IPS DF 4.7 (cell line): ENCODE measurements around the gene MOB3C.

Experiments used
- DNase-seq: peaks from one replicate; pipeline ENCODE4 v3.0.0-alpha.2; 2013; ENCODE audit warnings: low spot score; ENCODE audit errors: extremely low read depth

Gene MOB3C

DNA sequence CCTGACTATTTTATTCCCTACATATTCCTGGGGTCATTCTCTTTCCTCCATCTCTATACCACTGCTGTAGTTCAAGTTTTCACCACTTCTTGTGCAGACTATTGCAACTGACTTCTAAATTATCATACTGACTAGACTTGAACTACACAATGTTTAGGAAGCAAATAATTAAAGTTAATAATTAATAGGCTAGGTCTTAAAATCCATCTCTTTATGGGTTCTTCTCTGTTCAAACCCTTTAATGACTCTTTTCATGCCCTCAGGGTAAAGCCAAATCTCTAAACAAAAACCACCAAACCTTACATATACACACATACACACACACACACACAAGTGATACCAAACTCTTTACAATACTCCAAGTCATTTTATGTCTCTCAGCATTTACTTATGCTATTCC is 22.3 kb upstream of the MOB3C start:
- no peak for DNase-seq

DNA sequence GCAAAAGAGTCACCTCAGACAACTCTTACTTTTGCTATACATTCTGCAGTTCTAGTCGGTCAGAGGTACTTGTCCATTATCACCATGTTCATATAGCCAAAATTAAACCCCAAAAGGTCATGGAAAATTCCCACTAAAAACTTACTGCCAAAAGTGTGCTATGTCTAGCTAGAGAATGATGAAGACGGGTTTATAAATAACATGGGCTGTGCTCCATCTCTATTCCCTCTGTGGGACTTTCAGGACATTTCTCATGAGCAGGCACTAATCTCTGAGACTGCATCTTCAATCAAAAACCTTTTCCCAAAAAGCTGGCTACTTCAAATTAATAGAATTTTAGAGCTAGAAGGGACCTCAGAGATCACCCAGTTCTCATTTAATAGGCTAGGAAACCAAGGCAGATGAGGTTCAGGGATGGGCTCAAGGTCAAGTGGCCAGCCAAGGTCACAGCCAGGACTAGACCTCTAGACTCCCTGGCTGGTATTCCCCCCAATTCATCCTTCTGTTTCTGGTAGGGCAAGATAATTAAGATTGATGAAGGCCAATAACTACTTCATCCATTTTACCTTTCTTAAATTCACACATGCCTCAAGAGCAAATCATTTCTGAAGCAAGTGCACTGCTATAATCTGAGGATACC is 21.0 kb upstream of the MOB3C start:
- no peak for DNase-seq

DNA sequence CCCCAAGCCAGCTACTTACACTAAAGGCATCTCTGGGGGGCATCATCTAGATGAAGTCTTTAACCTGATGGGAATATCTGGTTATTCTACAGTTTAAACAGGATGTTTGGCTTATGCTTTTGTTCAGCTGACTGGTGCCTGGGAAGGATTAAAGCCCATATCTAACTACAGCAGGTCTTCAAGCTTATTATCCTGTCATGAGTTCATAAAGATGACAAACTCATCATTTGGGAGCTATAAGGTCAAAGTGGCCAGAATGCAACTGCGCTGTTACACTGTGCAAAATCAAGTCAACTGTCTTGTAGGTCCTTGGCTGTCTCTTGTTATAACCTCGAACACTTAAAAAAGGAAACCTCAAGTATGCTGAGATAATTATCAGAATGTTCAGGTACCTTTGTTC is 18.6 kb upstream of the MOB3C start:
- no peak for DNase-seq

DNA sequence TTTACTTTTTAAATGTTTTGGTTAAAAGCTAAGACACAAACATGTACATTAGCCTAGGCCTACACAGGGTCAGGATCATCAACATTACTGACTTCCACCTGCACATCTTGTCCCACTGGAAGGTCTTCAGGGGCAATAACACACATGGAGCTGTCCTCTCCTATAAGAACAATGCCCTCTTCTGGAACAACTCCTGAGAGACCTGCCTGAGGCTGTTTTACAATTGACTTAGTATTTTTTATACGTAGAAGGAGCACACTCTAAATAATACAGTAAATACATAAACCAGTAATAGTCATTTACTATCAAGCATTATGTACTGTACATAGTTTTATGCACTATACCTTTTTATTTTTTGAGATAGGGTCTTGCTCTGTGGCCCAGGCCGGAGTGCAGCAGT is 14.1 kb upstream of the MOB3C start:
- DNase-seq, result no peak

DNA sequence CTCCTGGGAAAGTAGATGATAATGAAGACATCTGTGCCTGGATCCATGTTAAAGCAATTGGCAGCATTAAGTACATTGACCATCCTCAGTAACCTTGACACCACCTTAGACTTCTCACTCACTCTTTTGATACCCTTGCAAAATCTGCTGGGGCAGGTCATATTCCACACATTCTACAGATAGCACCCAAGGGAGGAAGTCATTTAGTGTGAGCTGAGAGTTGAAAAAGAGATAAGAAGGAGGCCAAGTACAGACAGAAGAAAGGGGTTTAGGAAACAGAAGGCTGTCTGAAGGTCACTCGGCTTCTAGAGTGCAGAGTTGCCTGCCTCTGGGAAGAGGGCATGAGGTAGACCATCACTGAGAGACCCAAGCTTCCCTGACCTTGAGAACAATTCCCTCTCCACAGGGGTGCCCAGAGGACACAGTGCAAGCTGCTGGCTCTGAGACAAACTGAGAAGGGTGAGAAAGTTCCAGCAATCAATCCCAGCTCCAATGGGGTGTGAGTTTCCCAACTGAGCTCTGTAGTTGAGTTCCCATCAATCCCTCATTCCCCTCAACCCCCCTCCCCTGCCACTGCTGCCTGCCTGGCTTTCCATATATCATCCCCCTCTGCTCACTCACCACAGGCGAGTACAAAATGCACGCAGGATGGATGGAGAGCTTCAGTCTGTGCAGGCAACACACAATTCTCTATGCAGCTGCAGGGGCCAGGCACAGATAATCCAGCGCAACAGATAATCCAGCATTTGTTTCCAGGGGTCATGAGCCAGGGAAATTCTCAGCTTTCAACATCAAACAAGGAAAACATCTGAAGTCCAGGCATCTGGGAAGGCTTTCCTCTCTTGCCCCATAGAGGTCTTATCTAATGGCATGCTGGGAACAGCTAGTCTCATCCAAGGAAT is 7.4 kb upstream of the MOB3C start:
- DNase-seq, result no peak

DNA sequence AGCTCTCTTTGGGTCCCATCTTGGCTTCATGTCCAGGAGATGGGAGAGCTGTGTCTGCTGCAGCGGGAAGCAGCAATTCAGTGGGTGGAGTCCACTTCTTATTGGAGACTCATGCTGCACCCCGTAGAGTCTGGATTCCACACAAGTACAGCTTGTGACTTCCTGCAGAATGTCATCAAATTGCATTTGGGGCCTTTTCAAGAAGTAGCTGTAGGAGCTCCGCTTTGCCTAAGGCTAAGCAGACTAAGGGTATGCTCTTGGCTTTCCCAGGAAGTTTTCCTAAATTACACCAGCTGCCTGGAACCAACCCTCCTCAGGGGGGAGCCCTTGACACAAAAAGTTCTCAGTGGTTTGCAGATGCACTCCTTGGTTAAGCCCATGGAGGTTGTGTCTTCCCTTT is 5.7 kb upstream of the MOB3C start:
- no peak for DNase-seq

DNA sequence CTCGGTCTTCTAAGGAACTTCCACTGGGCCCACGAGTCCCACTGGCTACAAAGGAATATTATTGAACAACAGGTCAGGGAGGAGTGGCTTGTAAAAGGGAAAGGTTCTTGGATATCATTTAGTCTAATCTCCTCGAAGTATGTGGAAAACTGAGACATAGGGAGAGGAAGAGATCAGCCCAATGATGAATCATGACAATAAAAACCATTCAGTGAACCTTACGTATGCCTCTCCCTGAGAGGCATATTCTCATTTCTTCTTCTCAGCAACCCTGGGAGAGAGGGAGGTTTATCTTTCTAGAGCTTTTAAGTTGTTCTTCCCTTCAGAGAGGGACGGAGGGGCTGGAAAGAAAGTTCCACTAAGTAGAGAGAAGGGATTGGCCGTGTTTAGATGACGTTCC is 5.3 kb upstream of the MOB3C start:
- DNase-seq, result no peak

DNA sequence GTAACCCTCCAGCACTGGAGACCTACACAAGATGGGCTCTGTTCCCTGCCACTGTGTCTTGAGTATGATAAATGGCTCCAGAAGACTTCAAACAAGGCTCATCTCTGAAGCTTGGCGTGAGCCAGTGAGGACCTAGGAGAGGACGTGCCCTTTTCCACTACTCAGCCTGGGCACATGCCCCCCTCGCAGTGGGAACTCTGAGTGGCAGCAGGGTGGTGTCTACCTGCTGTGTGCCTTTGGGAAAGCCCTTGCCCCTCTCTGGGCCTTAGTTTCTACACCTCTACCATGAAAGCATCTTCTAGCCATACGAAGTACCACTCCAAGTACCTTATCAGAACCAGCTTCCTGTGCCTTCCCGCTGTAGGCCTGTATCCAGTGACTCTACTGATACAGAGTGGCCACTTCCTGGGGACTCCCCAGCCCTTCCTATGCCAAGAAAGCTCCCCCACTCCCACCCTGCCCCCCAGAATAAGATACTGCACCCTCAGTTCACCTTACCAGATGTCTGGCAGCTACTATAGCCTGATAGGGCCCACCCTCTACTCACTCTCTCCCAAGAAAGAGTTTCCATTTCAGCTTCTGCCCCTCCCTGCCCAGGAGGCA is 3.1 kb upstream of the MOB3C start:
- DNase-seq, result no peak

DNA sequence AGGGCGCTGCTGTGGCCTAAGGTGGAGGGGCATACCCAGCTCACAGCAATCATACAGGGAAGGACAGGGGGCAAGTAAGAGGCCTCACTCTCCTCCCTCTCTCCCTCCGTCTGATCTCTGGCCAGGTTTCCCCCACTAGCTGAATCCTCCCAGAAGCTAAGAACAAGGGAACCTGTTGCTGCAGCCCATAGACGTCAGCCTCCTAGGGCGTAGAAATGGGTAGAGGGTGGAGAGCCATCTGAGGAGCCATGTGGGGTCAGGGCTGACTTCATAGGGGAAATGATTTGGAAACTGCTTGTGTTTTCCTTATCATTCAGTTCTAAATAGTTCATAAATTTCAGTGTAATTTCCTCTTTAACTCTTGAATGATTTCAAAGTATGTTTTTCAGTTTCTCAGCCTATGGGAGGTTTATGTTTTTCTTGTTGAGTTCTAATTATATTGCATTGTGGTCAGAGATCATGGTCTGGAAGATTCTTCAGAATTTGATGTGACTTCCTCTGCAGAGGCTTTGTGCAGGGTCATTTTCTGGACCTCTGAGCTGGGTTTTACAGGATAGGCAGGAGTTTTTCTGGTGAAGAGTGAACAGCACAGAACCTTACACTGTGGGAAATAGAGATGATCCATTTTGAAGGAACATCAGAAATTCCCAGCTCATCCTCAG is 2.3 kb upstream of the MOB3C start:
- no peak for DNase-seq

DNA sequence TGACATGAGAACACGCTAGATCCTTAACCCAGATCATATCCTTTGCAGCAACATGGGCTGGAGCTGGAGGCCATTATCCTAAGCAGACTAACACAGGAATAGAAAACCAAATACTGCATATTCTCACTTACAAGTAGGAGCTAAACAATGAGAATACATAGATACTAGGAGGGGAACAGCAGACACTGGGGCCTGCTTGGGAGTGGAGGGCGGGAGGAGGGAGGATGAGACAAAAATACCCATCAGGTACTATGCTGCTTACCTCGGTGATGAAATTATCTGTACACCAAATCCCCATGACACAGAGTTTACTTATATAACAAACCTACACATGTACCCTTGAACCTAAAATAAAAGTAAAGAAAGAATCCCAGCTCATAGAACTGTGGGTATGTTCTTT is 1.2 kb upstream of the MOB3C start:
- no peak for DNase-seq

DNA sequence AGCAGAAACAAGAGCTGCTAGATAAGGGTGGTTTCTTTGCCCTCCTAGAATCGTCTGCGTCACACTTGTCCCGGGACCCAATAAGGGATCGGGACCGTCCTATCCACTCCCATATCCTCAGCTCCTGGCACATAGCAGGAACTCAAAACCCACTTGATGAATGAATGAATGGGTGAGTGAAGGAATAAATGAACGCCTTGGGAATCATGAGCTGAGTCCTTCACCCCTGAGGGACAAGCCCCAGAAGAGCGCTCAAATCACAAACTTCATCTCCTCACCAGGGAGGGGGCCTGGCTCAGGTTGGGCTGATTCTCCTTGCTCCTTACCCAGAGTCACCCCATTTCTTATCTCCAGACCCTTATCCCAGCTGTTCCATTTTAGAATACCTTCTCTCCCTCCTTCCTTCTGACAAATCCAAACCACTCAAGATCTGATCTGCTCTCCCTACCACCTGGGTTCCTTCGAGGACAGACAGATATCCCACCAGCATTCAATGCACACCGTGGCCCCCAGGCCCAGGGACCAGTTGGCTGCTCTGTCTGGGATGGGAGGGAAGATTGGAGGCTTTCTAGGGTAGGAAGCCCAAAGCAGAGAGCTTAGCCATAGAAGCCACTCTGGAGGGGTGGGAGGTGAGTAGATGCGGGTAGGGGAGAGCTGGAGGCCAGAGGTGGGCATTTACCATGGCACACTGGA is 643 bp upstream of the MOB3C start:
- no peak for DNase-seq

DNA sequence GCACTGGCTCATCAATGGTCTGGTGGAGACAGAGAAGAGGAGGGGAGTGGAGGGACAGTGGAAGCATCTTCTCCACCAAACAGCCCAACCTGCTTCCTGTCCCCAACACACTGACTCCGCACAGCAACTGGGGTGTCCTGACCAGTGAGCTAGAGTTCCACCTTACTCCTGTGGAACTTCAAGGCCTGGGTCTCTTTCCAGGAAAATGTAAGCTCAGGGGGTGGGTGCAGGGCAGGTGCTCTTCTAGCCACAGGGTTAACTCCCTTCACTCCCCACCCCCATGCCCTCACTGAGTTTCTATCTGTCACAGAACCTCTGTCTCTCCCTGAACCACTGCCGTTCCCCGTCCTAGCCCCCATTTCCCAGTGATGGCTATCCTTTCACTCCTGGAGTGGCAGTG is 876 bp downstream of the MOB3C start:
- DNase-seq, result no peak

DNA sequence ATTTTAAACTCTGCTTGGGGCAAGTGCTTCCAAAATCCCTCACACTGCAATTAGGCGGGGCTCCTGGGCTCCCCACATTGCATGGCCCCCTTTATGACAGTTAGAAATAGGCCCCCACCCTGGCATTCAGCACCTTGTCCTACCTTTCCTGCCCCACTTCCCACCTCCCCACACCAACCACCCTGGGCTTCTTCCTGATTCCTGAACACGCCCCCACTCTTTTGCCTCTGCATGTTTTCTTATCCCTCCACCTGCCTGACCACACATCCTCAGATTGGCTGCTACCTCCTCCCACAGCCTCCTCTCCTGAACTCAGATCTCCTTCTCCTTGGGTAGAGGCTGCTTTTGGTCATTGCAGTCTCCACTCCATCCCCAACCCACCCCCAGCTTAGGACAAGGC is 1.5 kb downstream of the MOB3C start:
- DNase-seq, result no peak

DNA sequence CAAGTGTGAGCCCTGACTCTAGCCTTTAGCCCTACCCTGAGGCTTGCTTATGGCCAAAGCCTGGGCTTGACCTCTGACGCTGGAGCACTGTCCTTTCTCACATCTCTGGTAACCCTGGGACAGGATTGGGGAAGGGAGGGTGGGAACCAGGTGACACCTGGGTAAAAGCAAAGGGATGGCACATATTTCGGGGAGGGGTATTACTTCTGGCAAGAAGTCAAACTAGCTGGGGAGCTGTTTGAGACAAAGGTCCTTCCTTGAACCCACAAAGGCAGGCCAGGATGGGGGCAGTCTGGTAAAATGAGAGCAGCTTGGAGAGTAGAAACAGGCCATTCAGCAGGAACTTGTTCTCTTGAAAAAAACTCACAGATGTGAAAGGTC is 2.0 kb downstream of the MOB3C start:
- DNase-seq, result no peak

DNA sequence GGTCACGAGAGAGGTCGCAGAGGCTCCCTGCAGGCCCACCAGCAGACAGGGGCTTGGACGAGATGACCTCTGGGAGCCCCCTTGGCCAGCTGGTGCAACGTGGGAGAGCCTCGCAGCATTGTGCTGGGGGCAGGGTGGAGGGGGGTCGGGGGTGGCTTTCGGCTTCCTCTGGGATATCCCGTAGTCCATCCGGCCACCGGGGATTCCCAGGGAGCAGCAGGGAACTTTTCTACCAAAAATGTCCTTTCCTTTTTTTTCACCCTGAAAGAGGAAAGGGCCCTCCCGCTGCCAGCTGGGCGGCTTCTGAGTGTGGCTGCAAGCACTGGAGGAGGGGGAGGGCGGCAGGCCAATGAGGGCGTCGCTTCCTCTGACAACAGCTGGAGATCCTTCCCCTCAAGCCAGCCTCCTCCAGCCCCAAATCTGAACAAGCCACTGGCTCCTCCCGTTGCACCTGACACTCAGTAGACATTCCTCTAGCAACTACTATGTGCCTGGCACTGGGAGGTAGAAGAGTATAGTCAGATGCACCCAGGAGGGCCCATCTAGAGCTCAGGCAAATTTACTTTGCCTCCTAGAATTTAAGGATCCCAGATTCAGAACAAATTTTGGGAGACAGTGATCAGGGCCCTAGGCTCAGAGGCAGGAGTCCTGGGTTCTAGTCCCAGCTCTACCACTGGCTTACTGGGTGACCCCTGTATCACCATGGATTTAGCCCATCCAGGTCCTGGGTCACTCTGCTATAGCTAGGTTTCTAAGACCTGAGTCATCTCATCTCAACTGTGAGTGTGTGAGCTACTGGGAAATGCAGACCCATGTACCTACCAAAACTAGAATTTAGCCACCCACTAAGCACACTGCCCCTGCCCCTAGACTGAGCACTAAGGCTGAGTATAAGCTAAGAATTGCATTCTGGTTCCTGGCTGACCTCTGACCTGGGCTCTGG is 2.7 kb downstream of the MOB3C start:
- no peak for DNase-seq

DNA sequence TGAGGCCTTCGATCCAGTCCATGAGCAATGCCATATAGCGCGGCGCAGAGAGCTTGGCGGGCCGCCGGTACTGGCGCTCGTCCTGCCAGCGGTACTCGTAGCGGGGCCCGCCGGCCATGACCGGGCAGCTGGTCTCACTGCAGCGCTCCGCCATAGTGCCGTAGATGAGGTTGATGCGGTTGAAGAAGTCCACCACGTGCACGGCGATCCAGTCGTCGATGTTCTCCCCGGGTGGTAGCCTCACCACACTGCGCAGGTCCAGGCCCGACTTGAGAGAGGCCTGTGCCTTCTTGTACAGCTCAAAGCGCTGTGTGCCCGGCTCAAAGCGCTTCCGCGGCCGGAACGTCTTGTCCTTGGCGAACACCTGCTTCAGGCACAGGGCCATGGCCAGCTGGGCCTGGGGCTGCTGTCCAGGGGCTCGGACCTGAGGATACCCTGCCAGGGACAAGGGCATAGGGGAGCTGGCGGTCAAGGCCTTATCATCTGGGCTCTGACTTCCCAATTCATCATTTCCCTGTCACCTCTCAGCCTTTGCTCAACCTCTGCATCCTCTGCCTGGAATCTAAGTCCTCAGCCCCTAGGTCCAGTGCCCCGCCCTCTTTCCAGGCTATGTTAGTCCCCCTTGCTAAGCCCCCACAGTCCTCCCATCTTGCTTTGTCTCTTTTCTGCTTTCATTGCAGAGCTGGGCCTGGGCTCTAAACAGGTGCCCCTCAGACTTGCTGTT is 3.5 kb downstream of the MOB3C start:
- no peak for DNase-seq

DNA sequence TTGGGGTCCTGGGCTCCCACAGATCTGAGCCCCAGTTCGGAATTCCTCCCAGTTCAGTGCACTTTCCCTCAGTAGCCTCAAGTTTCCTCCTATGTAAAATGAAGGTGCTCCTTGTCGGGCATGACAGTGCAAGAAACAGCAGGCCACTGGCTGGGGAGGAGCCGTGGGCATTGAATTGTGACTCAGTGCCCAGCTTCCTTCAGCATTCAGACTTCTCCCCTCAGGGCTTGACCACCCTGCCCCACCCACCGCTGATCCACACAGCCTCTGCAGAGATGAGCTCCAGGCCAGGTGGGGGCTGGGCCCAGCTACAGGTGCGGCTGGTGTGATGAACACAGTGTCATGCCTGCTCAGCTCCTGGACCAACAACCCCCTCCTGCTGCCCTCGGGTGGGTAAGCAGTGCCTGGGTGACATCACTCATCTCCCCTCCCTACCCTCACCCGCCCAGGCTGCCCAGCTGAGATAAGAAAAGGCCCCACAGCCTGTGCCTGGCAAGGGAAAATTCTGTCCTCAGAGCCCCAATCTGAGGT is 4.9 kb downstream of the MOB3C start:
- DNase-seq, result no peak

DNA sequence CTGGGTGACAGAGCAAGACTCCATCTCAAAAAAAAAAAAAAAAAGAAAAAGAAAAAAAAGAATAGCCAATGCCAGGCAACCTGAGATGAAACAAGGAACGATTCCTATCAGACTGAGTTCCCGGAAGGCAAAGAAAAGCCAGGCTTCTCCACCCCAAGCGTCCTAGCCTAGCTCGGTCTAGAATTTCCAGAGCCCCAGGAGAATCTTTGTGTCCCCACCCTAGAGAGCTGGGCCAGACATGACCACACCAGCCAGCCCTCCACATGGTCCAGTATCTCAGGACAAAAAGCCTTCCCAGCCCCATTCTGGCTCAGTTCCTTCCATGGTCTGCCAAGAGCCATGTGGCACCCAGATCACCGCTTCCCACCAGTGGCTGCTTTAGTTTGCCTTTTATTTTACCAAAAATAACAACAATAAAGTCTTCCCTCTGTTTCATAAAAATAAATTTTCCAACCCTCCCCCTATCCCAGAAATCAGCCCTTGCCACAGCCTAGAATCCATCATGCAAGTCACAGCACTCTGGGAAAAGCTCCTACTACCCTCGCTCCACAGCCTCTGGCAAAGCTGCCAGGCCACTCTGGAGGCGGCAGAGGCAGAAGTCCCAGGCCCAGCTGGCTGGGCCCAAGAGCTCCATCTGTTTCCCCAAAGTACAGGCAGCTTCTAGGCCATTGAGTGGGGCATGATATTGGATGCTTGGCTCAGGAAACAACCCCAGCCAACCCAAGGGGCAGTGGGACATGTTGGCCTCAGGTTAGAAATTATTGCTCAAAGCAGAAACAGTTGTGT is 9.1 kb downstream of the MOB3C start:
- no peak for DNase-seq
